Esophagus squamous epithelium (tissue), 4 donors: ENCODE data around the gene CORO7.

Source experiments
- CTCF ChIP-seq, 6 experiments: fragments of 450-650 bp in 4 of 6; fragments of 200-600 bp in 2 of 6; sonication (generic) in 2 of 6; IDR thresholded peaks; one replicate each; pipeline ENCODE4 v1.5.1; 2016 to 2019; ENCODE audit warnings: antibody characterized with exemption in 6 of 6, mild to moderate bottlenecking in 4 of 6, moderate library complexity in 4 of 6
- POLR2A ChIP-seq, 4 donors: fragments of 450-650 bp; IDR thresholded peaks; one replicate each; pipeline ENCODE4 v1.6.1; 2017; ENCODE audit warnings: antibody characterized with exemption in 4 of 4, mild to moderate bottlenecking in 4 of 4, moderate library complexity in 3 of 4

DNA sequence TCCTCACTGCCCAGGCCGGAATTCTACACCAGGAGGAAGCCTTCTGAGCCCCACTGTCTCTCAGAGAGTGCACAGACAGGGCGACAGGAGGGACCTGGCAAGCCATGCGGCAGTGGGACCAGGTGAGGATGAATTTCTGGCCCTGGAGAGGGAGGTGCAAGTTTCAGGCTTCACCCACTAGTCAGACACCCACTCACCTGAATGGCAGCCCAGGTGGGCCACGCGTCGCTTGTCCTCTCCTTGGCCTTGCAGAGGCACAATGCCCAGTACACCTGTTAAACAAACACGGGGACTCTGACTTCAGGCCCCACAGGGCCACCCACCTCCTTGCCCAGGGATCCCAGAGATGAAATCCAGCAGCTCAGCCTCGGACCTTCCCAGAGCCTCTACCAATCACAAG, 4.2 kb downstream of the CORO7 start:
- no peak for TF ChIP-seq CTCF (IDR thresholded peaks at IDR 0.05)
- TF ChIP-seq POLR2A (IDR thresholded peaks at IDR 0.05) = no peak
